Lung (tissue), 12 donors: Measurements from ENCODE around the gene OR51M1. TPM values are rescaled to one million over a fixed set of nuclear protein-coding genes. Genes with fewer than 3 reads are reported as not detected.

Experiments used
- ATAC-seq: fragments of 200-7000 bp; cut with Tn5 transposase; one replicate; pipeline ENCODE4 v1.9.1; 2020; ENCODE audit warnings: moderate number of reproducible peaks; ENCODE audit not compliant: insufficient read depth, low FRiP score
- DNase-seq, 3 donors: peaks; one replicate each; pipeline ENCODE4 v3.0.0-alpha.2; 2013 to 2017
- H3K27ac ChIP-seq, 2 donors: one replicate each; pipeline ENCODE4 v1.5.1; 2013; ENCODE audit warnings: mild to moderate bottlenecking in 2 of 2, moderate library complexity in 2 of 2, control low read depth in 1 of 2, inconsistent platforms in 1 of 2, low read depth in 1 of 2, low read length in 1 of 2
- H3K27me3 ChIP-seq, 3 donors: one replicate each; pipeline ENCODE4 v1.5.1; 2013; ENCODE audit warnings: low read length in 2 of 3; ENCODE audit not compliant: control insufficient read depth in 3 of 3, insufficient read depth in 3 of 3
- H3K36me3 ChIP-seq, 4 donors: one replicate each; pipeline ENCODE4 v1.5.1; 2013; ENCODE audit warnings: low read length in 4 of 4, mild to moderate bottlenecking in 1 of 4, moderate library complexity in 1 of 4; ENCODE audit not compliant: control insufficient read depth in 4 of 4, insufficient read depth in 4 of 4
- H3K4me1 ChIP-seq, 5 donors: one replicate each; pipeline ENCODE4 v1.5.1; 2013; ENCODE audit warnings: low read length in 5 of 5, mild to moderate bottlenecking in 2 of 5, moderate library complexity in 1 of 5; ENCODE audit not compliant: control insufficient read depth in 5 of 5, insufficient read depth in 5 of 5
- H3K4me3 ChIP-seq: one replicate; pipeline ENCODE4 v1.5.1; 2013; ENCODE audit warnings: mild to moderate bottlenecking, control low read depth, moderate library complexity
- H3K9ac ChIP-seq, 2 donors: one replicate each; pipeline ENCODE4 v1.5.1; 2013; ENCODE audit warnings: low read length in 2 of 2, control low read depth in 1 of 2; ENCODE audit not compliant: insufficient read depth in 1 of 2
- H3K9me3 ChIP-seq, 4 donors: one replicate each; pipeline ENCODE4 v1.5.1; 2013; ENCODE audit warnings: low read length in 3 of 4, mild to moderate bottlenecking in 1 of 4, moderate library complexity in 1 of 4; ENCODE audit not compliant: control insufficient read depth in 4 of 4, insufficient read depth in 3 of 4
- CTCF ChIP-seq: IDR thresholded peaks from 2 replicates; pipeline ENCODE4 v1.5.1; 2012; ENCODE audit warnings: mild to moderate bottlenecking; ENCODE audit errors: control extremely low read depth, extremely low read depth
- WGBS, 2 donors: extraction: QIAGEN DNeasy Blood & Tissue Kit; methylation state at CpG; one replicate each; pipeline ENCODE4 v1.1.7; 2013; 5-methylcytosine and 5-hydroxymethylcytosine counted together
- polyA plus RNA-seq, 2 donors: library from polyadenylated mRNA; stranded (reverse); fragments of 200-250 nt; gene quantifications; one replicate each; pipeline ENCODE4 v1.2.1, GENCODE V29; 2013
- total RNA-seq, 2 donors: library from RNA; depleted of rRNA in 1 of 2; stranded (reverse); fragments of >200 nt in 1 of 2; gene quantifications; one replicate each; pipeline ENCODE4 v1.2.1, GENCODE V29; 2014 to 2021
- donor health status: control.
- donor health status: control.
- donor health status: Bipolar disorder and iron deficiency.
- donor health status: healthy.
- donor health status: DM: yes; HTN: yes; CAD: no.

OR51M1 gene
- total and polyA plus RNA-seq, 4 donors: not detected

GRCh38 chr11:5394091-5394490 is 10.5 kb downstream of the OR51M1 start:
- TF ChIP-seq CTCF: no peak
- Histone ChIP-seq H3K27me3 (no peaks in the 10 kb centered on the region), H3K36me3 (no peaks in the 10 kb centered on the region), H3K4me3 (no peak overlapping the region), H3K9ac (no peak overlapping the region), H3K27ac (no peak overlapping the region), H3K4me1 (no peaks in the 10 kb centered on the region), H3K9me3 (no peaks in the 10 kb centered on the region)
- ATAC-seq (no peak), DNase-seq (no peak)

DNA sequence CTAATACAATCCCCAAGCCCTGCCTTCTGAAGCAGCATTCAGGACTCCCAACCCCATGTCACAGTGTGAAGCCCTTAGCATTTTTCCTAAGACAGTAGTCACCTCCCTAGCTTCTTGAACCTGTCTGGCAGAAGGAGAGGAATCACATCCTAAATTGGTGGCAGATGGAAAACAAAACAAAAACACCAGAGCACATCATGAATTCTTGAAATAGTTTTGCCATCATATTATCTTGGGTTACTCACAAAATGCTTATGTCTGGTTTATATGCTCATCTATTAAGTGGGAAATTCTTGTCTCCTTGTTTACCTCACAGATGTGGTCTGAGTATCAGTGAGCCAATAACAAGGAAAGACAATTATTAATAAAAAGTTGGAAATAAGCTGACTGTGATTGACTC is 15.3 kb downstream of the OR51M1 start:
- H3K9me3 ChIP-seq: peaks cover 0 to 4% (median 0%) of the 10 kb centered on the region in 4 donors
- ATAC-seq: no peak
- no peak for DNase-seq
- no peaks in the 10 kb centered on the region for H3K4me1 ChIP-seq
- TF ChIP-seq CTCF: no peak
- H3K9ac ChIP-seq: no peak overlapping the region
- H3K27ac ChIP-seq: no peak overlapping the region
- H3K36me3 ChIP-seq: no peaks in the 10 kb centered on the region
- H3K4me3 ChIP-seq: no peak overlapping the region
- H3K27me3 ChIP-seq: no peaks in the 10 kb centered on the region

GRCh38 chr11:5405173-5405572 is 21.6 kb downstream of the OR51M1 start:
- H3K4me3 ChIP-seq: no peak overlapping the region
- H3K9ac ChIP-seq: no peak overlapping the region
- H3K27me3 ChIP-seq: no peaks in the 10 kb centered on the region
- no peak for TF ChIP-seq CTCF
- no peaks in the 10 kb centered on the region for H3K36me3 ChIP-seq
- H3K9me3 ChIP-seq: peaks cover 0 to 4% (median 0%) of the 10 kb centered on the region in 4 donors
- no peak for DNase-seq
- no peak for ATAC-seq
- no peaks in the 10 kb centered on the region for H3K4me1 ChIP-seq
- no peak overlapping the region for H3K27ac ChIP-seq

- H3K27ac ChIP-seq: no peak overlapping the region
- no peaks in the 10 kb centered on the region for H3K27me3 ChIP-seq
- H3K4me3 ChIP-seq: no peak overlapping the region
- H3K9me3 ChIP-seq: no peaks in the 10 kb centered on the region
- no peak for ATAC-seq
- no peak for DNase-seq
- no peak overlapping the region for H3K9ac ChIP-seq
- no peak for TF ChIP-seq CTCF
- WGBS, 2 donors: 70 to 79% methylated on average over 5 of the region's 5 CpGs
- no peaks in the 10 kb centered on the region for H3K4me1 ChIP-seq
- H3K36me3 ChIP-seq: no peaks in the 10 kb centered on the region
Observed at GRCh38 chr11:5420993-5421392, 37.4 kb downstream of the OR51M1 start.
